DND-41 (cell line): Measurements from ENCODE around the gene NPPC.

Experiments used
- EZH2 ChIP-seq: IDR thresholded peaks from 3 replicates; pipeline ENCODE4 v1.6.1; 2012; ENCODE audit warnings: borderline replicate concordance, low read depth, mild to moderate bottlenecking, moderate library complexity, low read length, inconsistent platforms; ENCODE audit not compliant: severe bottlenecking
- TF ChIP-seq, protein P1 (sequence below): IDR thresholded peaks from 2 replicates; pipeline ENCODE4 v1.5.1; 2012; ENCODE audit warnings: borderline replicate concordance, low read length, moderate library complexity, mild to moderate bottlenecking; ENCODE audit not compliant: poor library complexity, severe bottlenecking; ENCODE audit errors: extremely low read depth

DNA sequence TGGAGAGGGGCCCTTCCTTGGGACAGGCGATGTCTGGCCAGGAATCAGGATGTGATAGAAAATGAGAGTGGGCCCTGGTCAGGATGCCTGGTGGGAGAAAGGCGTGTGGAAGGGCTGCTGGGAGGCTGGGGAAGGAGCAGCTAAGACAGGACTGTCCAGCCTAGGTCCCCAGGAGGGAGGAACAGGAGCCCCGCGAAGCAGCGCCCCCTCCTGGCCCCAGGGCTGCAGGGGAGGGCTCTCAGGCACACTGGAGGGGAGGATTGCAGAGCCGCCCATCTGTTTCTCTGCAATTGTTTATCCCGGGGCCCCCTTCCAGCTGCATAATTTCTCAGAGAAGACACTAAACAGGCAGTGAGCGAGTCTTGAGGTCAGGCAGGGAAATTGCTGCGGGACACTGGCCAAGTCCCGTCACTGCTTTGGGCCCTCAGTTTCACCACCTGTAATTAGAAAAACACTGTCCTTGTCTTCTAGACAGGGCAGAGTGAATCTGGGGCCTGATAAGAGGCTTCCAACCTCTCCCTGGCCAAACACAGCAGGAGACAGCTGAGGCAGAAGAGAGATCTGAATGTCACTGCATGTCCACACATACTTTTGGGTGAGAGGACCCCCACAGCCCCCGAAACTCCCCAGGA, 3.9 kb upstream of the NPPC start:
- TF ChIP-seq, protein P1, sequence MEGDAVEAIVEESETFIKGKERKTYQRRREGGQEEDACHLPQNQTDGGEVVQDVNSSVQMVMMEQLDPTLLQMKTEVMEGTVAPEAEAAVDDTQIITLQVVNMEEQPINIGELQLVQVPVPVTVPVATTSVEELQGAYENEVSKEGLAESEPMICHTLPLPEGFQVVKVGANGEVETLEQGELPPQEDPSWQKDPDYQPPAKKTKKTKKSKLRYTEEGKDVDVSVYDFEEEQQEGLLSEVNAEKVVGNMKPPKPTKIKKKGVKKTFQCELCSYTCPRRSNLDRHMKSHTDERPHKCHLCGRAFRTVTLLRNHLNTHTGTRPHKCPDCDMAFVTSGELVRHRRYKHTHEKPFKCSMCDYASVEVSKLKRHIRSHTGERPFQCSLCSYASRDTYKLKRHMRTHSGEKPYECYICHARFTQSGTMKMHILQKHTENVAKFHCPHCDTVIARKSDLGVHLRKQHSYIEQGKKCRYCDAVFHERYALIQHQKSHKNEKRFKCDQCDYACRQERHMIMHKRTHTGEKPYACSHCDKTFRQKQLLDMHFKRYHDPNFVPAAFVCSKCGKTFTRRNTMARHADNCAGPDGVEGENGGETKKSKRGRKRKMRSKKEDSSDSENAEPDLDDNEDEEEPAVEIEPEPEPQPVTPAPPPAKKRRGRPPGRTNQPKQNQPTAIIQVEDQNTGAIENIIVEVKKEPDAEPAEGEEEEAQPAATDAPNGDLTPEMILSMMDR = peak; percentile 52
- TF ChIP-seq EZH2 = no peak
